ENCODE measurements around the gene COX7A2L.

COX7A2L gene

DNA sequence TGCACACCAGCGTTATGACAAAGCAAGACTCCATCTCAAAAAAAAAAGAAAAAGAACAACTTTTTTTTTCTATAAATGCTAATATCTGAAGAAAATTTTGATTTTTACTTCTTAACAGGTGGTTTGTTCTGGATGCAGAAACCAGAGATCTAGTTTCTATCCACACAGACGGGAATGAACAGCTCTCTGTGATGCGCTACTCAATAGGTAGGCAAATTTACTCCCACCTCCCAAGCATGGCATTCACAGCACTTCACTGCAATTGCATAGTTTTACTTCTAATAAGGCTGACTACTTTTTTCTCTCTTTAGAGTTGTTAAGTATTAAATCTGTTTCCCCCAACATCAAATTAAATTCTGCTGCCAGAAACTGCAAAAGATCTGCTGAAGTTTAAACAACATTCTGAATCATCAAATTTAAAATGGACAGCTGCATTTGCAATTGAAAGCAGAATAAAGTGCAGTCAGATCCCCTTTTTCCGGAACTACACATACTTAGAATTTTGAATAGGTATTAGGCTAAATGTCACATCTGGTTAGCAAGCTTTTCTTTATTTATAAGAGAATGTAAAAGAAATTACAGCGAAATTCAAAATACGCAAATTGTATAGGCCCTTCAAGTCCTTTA is 45.1 kb downstream of the COX7A2L start:
- DNase-seq: no peak

DNA sequence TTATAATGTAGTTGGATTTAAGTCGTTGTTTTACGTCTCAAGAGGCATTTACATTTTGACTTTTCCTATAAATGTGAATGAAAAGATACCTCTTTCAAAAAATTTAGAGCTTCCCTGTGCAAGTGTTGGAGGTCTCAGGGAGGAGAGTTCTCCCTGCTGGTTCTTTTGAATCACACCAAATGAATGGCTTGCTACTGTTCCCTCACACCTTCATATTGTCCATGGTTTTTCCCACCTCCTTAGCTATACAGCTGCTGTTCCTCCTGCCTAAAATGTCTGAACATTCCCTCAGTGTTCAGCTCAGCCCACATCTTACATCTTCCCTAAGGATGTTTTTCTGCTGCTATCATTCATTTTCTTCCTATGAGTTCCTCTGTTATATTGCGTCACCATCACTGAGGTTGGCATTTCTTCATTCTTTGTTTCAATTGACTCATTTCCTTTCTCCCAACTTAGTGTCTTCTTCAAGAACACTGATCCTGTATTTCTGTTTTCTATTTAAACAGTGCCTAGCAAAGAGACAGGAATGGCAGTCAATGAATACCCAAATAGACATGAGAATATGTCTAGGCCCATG is 46.0 kb downstream of the COX7A2L start:
- no peak for DNase-seq

DNA sequence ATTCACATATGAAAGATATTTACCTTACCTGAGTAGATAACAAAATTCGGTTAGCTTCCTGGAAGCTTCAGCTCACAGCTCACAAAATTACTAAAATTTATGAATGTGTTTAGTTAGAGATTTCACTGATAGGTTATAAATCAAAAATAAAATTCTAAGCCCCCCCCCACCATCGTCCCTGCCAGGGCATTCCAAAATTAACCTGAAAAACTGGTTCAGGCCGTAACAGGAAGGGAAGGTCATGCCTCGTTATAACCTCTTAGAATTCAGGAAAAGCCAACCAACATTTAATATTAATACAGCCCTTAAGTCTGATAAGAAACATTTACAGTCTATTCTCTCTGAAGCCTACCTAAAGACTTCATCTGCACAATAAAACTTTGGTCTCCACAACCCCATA is 48.9 kb downstream of the COX7A2L start:
- no peak for DNase-seq

DNA sequence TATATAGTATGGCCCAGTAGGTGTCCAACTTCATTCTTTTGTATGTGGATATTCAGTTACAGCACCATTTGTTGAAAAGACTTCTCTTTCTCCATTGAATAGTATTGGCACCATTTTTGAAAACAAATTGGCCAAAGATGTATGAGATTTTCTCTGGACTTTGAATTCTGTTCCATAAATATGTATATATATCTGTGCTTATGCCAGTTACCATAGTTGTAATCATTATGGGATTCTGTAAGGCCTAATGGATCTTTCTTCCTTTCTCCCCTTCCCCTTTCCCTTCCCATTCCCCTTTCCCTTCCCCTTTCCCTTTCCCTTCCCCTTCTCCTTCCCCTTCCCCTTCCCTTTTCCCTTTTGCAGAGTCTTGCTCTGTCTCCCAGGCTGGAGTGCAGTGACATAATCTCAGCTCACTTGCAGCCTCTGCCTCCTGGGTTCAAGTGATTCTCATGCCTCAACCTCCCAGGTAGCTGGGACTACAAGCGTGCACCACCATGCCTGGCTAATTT is 51.0 kb downstream of the COX7A2L start:
- no peak for DNase-seq

DNA sequence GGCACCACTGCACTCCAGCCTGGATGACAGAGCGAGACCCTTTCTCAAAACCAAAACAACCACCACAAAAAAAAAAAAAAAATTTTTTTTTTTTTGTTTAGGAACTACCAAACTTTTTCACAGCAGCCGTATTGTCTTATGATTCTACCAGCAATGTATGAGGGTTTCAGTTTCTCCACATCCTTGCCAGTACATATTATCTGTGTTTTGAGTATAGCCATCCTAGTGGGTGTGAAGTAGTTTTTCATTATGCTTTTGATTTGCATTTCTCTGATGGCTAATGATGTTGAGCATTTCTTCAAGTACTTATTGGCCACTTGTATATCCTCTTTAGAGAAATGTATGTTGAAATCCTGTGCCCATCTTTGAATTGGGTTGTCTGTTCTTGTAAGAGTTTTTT is 51.7 kb downstream of the COX7A2L start:
- no peak for DNase-seq

DNA sequence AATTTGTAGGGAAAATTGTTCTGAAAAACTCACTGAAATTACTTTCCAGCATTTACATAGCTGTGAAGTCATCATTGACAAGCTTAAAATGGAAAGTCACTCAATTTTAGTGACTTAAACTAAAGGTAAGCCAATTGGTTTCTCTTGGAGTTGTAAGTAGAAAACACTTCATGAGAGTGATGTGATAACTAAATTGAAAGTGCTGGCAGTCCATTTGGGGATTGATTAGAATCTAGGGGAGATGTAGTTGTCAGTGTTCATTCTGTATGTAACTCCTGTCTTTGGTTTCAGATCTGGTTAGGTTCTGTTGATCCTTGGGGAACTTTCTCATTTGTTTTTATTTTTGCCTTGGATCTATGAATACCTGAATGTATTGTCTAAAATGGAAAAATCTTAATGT is 53.8 kb downstream of the COX7A2L start:
- DNase-seq: no peak

DNA sequence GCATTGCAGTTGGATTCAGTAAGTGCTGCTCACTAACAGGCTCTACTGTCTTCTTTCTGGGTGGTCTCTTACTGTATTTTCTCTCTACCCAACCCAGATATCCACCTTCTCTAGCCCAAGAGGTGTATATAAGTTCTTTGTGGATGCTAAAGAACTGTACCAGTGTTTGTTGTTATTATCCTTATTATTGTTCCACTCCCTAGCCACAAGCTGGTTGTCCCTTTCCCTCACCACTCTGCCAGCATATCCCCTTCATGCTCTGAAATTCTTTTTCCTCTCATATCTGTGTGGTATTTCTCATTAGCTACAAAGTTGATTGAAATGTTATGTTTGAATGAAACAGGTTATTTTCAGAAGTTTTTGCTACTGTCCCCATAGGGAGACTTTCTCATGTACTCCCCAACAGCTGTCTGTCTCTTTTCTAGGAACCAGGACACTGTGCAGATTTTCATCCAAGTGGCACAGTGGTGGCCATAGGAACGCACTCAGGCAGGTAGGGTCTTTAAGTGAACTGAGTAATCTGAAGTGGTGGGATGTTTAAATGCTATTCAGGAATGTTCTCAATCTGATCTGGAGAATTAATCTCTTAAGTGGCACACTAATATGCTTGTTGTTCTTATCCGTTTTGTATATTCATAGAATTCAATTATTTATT is 56.8 kb downstream of the COX7A2L start:
- no peak for DNase-seq

DNA sequence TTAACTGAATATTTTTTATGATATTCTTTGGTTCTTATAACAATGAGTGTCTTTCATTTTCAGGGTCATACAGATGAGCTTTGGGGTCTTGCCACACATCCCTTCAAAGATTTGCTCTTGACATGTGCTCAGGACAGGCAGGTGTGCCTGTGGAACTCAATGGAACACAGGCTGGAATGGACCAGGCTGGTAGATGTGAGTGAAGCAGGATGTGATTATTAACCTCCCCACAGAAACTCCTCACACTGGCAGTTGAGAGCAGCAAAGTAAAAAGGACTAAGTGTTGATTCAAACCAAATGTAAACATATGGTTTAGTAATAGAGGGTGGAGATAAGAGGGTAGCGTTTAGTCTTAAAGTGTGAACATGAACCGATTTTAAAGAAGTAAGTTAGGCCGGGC is 57.8 kb downstream of the COX7A2L start:
- DNase-seq: no peak

DNA sequence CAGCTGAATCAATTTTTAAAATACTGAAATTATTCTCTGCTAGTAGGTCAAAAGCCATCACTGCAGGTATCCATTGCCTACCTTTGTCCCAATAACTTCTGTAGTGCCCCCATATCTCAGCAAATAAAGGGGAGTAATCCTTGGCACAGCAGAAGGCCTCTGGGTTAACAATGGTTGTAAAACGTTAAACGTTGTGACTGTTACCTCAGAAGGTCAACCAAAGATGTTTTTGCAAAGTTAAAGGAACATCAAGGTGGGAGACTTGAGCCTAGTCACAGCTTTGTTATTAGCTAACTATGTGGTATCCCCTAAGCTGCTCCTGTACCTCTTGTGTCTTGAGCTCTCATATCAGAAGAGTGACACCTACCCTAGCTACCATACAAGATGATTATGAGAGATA is 60.5 kb downstream of the COX7A2L start:
- no peak for DNase-seq

Measured in COR-L47 (cell line).